ENCODE results near the gene NSG1.

The NSG1 gene

DNA sequence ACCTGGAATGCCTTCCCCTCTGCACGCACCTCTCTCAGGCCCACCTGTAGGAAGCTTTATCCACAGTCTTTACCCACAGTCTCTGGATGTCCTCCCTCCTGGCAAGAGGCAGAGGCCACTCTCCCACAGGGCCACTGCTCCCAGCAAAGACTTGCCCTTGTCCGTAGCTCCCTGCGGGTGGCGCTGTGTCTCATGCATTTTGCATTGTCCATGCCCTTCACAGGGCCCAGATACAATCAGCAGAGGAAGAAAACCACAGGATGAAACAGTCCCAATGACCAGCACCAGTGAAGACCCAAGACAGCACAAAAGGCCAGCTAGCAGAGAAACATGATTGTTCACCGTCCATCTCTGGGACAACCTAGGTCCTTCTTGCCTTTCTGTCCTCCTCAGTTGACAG lies 2.1 kb upstream of the NSG1 start:
- DNase-seq (ENCODE audit: low read depth): peak; percentile 26
- TF ChIP-seq, protein P1, sequence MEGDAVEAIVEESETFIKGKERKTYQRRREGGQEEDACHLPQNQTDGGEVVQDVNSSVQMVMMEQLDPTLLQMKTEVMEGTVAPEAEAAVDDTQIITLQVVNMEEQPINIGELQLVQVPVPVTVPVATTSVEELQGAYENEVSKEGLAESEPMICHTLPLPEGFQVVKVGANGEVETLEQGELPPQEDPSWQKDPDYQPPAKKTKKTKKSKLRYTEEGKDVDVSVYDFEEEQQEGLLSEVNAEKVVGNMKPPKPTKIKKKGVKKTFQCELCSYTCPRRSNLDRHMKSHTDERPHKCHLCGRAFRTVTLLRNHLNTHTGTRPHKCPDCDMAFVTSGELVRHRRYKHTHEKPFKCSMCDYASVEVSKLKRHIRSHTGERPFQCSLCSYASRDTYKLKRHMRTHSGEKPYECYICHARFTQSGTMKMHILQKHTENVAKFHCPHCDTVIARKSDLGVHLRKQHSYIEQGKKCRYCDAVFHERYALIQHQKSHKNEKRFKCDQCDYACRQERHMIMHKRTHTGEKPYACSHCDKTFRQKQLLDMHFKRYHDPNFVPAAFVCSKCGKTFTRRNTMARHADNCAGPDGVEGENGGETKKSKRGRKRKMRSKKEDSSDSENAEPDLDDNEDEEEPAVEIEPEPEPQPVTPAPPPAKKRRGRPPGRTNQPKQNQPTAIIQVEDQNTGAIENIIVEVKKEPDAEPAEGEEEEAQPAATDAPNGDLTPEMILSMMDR (conservative IDR thresholded peaks at IDR 0.05; ENCODE audit: control insufficient read depth, insufficient read depth, low read depth, low read length): peak; percentile 40
- no peak overlapping the region for H3K4me3 ChIP-seq (ENCODE audit: control insufficient read depth, low read depth, low read length)

DNA sequence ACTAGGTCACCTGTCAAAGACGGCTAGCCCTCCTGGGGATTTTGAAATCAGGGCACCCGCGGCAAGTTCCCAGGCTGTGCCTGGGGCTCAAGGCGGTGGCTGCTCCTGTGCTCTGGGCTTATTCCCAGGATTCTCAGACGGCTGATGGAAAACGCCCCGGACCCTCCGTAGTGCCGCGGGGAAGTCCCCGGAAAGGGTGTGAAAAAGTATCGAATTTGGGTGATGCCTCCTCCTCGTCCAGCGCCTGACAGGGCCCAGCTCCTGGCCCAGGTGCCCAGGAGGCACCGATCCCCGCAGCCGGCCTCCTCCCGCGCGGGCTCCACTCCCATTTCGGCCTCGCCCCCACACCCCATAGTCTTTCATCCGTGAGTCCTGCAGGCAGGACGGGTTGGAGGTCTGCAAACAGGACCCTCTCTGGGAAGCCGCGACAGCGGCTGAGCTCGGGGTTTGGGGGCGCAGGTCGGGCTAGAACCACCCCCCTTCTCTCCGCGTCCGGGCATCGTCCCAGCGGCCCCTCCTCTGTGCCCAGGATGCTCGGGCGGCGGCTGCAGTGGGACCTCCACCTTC lies 1.1 kb upstream of the NSG1 start:
- H3K4me3 ChIP-seq (ENCODE audit: control insufficient read depth, low read depth, low read length): no peak overlapping the region
- TF ChIP-seq, protein P1 (conservative IDR thresholded peaks at IDR 0.05; ENCODE audit: control insufficient read depth, insufficient read depth, low read depth, low read length): no peak
- DNase-seq (ENCODE audit: low read depth): no peak

DNA sequence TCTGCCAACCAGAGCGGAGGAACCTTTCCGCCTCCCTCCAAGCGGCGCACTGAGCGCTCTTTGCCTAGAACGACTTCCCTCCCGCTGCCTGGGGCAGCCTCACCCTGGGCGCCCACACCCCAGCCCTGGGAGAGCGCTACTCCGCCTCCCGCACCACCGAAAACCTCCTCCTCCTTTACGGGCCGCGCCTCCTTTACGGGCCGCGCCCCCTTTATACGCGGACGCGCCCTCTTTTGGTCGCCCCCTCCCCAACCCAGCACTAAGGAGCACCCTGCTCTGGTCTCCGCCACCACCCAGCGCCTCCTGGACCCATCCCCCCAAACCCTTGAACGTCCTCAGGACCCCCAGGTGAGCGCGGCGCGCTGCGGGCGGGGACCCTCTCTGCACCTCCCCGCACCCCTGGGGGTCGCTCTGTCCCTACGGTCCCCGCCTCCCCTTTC lies 586 bp upstream of the NSG1 start:
- TF ChIP-seq, protein P1 (conservative IDR thresholded peaks at IDR 0.05; ENCODE audit: control insufficient read depth, insufficient read depth, low read depth, low read length): no peak
- no peak for DNase-seq (ENCODE audit: low read depth)
- H3K4me3 ChIP-seq (ENCODE audit: control insufficient read depth, low read depth, low read length): no peak overlapping the region

DNA sequence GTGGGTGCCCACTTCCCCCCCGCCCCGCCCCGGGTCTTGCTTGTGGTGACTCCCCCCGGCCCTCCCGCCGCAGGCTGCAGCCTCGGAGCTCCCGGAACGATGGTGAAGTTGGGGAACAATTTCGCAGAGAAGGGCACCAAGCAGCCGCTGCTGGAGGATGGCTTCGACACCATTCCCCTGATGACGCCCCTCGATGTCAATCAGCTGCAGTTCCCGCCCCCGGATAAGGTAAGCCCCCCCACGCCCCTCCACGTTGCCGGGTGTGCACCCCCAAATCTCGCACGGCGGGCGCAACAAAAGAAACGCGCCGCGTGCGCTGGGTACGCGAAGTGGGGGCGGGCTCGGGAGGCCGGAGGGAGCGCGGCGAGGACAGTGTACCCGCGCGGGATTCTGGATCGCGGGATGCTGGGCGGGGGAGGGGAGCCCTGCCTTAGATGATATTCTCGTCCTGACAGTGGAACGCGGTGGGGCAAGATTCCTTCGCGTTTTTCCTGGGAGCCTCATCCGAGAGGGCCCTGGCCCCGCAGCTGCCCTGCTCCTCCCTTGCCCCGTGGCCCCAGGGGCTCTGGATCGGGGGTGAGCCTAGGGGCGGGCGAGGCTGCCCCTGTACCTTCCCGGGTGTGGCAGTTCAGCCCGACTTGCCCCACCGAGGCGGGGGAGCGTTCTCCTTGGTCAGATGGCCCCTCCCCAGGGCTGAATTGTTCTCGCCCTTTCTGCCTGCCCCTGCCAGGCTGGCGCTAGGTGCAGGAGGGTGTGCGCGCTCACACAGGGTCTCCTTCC lies 819 bp downstream of the NSG1 start:
- no peak overlapping the region for H3K4me3 ChIP-seq (ENCODE audit: control insufficient read depth, low read depth, low read length)
- TF ChIP-seq, protein P1 (conservative IDR thresholded peaks at IDR 0.05; ENCODE audit: control insufficient read depth, insufficient read depth, low read depth, low read length): no peak
- no peak for DNase-seq (ENCODE audit: low read depth)

DNA sequence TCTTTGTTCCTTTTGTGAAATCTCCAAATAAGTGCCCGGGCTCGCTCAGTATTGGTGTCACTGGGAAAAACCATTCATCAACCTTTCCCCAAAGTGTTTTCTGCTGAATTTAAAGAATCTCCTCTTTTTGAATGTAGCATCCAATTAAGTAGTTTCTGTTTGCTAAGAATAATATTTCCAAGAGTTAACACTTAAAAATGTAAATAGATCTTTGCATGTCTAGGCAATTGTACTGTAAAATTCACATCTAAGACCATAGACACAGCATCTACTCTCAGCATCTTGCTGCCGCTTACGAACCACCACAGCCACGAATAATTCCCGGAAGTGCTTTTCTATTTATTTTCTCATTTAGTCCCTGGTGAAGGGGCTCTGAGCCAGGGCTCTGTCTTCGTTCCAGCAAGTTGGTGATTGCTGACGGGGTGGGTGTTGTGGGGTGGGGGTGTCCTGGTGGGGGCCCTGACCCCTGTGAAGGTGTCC lies 1.4 kb downstream of the NSG1 start:
- DNase-seq (ENCODE audit: low read depth): no peak
- TF ChIP-seq, protein P1 (conservative IDR thresholded peaks at IDR 0.05; ENCODE audit: control insufficient read depth, insufficient read depth, low read depth, low read length): no peak
- no peak overlapping the region for H3K4me3 ChIP-seq (ENCODE audit: control insufficient read depth, low read depth, low read length)

DNA sequence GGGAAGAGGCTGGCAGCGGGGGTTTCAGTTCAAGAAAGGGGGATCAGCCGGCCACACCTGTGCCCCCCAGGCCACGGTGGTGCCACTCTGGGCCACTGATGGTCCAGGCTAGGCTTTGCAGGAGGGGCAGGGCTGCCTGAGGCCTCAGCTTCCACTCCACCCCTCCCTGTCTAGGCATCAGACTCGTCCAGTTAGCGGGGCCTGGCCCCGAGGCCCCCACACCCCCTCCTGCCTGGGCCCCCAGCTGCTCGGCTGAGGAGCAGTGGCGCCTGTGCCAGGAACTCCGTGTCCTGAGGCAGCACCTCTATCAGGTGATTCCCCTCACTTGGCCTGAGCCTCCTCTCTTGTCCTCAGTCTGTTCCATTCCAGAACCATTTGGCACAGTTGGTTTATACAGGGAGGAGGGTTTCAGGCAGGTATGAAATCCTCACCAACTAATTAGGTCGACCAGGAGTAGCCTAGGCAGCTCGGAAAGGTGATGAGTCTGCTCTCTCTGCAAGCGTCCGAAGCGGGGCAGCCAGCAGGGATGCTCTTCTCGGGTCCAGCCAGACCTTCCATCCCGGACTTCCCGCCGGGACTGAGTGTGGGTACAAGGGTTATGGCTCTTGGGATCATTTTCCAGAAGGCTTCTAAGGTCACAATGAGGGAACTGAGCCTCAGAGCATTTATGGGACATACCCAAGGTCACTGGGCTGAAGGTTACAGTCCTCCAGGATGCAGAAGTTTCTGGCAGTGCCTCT lies 2.1 kb downstream of the NSG1 start:
- H3K4me3 ChIP-seq (ENCODE audit: control insufficient read depth, low read depth, low read length): no peak overlapping the region
- DNase-seq (ENCODE audit: low read depth): no peak
- TF ChIP-seq, protein P1 (conservative IDR thresholded peaks at IDR 0.05; ENCODE audit: control insufficient read depth, insufficient read depth, low read depth, low read length): no peak
